Kidney (tissue), 14 donors: ENCODE measurements around the gene RAET1L. TPM values are rescaled to one million over a fixed set of nuclear protein-coding genes. Genes with fewer than 3 reads are reported as not detected.
"Not testable (repeated sequence)": the region's sequence is repeated elsewhere in the genome, so short reads cannot be mapped to it uniquely, and the experiment has no call there.

Experiments
- DNase-seq, 5 donors: peaks; one replicate each; pipeline ENCODE4 v3.0.0-alpha.2; 2013 to 2020
- FAIRE-seq: peaks from 2 replicates; lab custom pipeline; 2012; peaks lifted over from hg19 to GRCh38; lab: Jason Lieb, UNC
- H3K27ac ChIP-seq, 2 donors: one replicate each; pipeline ENCODE4 v1.7.0; 2013; ENCODE audit warnings: low read depth in 2 of 2, low read length in 2 of 2, inconsistent platforms in 1 of 2
- H3K27me3 ChIP-seq: one replicate; pipeline ENCODE4 v1.7.1; 2013; ENCODE audit warnings: low read length, inconsistent platforms; ENCODE audit not compliant: control insufficient read depth, insufficient read depth
- H3K36me3 ChIP-seq, 3 donors: one replicate each; pipeline versions ENCODE4 v1.7.0 to v1.7.1; 2013; ENCODE audit warnings: low read length in 3 of 3, control low read depth in 1 of 3, inconsistent platforms in 1 of 3; ENCODE audit not compliant: insufficient read depth in 3 of 3, control insufficient read depth in 2 of 3
- H3K4me1 ChIP-seq, 3 donors: one replicate each; pipeline versions ENCODE4 v1.7.0 to v1.7.1; 2013; ENCODE audit warnings: low read length in 3 of 3, inconsistent platforms in 1 of 3, low read depth in 1 of 3; ENCODE audit not compliant: control insufficient read depth in 2 of 3, insufficient read depth in 2 of 3
- H3K4me3 ChIP-seq, 3 donors: one replicate each; pipeline versions ENCODE4 v1.7.0 to v1.8.1; 2013; ENCODE audit warnings: low read length in 3 of 3, control low read depth in 1 of 3, inconsistent platforms in 1 of 3
- H3K9ac ChIP-seq, 3 donors: one replicate each; pipeline versions ENCODE4 v1.7.0 to v1.7.1; 2013; ENCODE audit warnings: low read length in 3 of 3, control low read depth in 1 of 3, inconsistent platforms in 1 of 3
- H3K9me3 ChIP-seq, 3 donors: one replicate each; pipeline versions ENCODE4 v1.7.0 to v1.7.1; 2013; ENCODE audit warnings: low read length in 3 of 3, control low read depth in 1 of 3, inconsistent platforms in 1 of 3; ENCODE audit not compliant: control insufficient read depth in 2 of 3, insufficient read depth in 1 of 3
- intact Hi-C: fragments of 100-400 bp; cut with DNase I; formaldehyde crosslinking; loops from one replicate; pipeline ENCODE4 v1.11.1; 2022
- polyA plus RNA-seq: library from polyadenylated mRNA; stranded (reverse); fragments of 350-450 nt; fragmentation: Illumina TruSeq; extraction: RNeasy Lipid Tissue Mini Kit (QIAGEN cat#74804); gene quantifications from one replicate; pipeline ENCODE4 v1.2.3, GENCODE V29; 2014; ENCODE audit warnings: low read depth, low replicate concordance; ENCODE audit not compliant: insufficient read depth
- total RNA-seq: library from RNA; stranded (reverse); fragmentation: NEBNext Ultra II Directional; extraction: Animal tissue kit (Norgen Biotek cat#: 25700); gene quantifications from one replicate; pipeline ENCODE4 v1.2.1, GENCODE V29; 2021
- TF ChIP-seq, protein P1 (sequence below): IDR thresholded peaks from 3 replicates; pipeline ENCODE4 v1.5.1; 2012; ENCODE audit warnings: mild to moderate bottlenecking, moderate library complexity, borderline replicate concordance; ENCODE audit not compliant: insufficient read depth; ENCODE audit errors: extremely low read depth
- donor health status: control.
- donor health status: control.
- donor health status: control.
- donor health status: control.
- donor health status: control.
- donor health status: DM: yes; HTN: yes; CAD: no.
- donor health status: Normal renal cell carcinoma (clear cell type).

The RAET1L gene
- total and polyA plus RNA-seq, 2 donors from 2014 or later = 3.3 TPM; not detected in 1

- intact Hi-C loops = no loop called here
- H3K36me3 ChIP-seq = no peaks in the 10 kb centered on the region
- H3K4me1 ChIP-seq = peaks cover 0 to 5% (median 0%) of the 10 kb centered on the region in 3 donors
- no peak overlapping the region for H3K27ac ChIP-seq
- H3K9ac ChIP-seq = no peak overlapping the region
- peaks cover 22% of the 10 kb centered on the region for H3K27me3 ChIP-seq
- no peaks in the 10 kb centered on the region for H3K9me3 ChIP-seq
- FAIRE-seq (no peak), DNase-seq (peak in 1 of 5 donors; percentile 34)
- H3K4me3 ChIP-seq = no peak overlapping the region
- TF ChIP-seq, protein P1, sequence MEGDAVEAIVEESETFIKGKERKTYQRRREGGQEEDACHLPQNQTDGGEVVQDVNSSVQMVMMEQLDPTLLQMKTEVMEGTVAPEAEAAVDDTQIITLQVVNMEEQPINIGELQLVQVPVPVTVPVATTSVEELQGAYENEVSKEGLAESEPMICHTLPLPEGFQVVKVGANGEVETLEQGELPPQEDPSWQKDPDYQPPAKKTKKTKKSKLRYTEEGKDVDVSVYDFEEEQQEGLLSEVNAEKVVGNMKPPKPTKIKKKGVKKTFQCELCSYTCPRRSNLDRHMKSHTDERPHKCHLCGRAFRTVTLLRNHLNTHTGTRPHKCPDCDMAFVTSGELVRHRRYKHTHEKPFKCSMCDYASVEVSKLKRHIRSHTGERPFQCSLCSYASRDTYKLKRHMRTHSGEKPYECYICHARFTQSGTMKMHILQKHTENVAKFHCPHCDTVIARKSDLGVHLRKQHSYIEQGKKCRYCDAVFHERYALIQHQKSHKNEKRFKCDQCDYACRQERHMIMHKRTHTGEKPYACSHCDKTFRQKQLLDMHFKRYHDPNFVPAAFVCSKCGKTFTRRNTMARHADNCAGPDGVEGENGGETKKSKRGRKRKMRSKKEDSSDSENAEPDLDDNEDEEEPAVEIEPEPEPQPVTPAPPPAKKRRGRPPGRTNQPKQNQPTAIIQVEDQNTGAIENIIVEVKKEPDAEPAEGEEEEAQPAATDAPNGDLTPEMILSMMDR = no peak
Measured at GRCh38 chr6:150024646-150025155, 631 bp downstream of the RAET1L start.

DNA sequence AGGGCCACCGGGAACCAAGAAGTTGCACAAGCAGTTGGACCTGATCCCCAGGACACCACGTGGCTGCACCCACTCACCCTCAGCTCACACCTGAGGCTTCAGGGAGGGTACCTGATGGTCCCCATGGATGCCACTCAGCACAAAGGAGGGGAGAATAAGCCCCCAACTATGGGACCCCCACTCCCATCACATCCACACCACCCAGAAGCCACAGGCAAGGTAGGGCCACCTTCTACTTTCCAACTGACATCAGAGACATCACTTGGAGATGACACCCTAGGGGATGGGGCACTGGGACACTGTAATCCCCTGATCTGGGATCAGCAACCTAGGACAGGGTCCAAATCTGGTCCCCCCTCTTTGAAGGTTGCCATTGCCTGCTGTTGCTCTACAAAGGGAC lies 1.3 kb downstream of the RAET1L start:
- H3K36me3 ChIP-seq, intact Hi-C loops, H3K27ac ChIP-seq, H3K9ac ChIP-seq, FAIRE-seq, H3K4me1 ChIP-seq, H3K4me3 ChIP-seq, H3K9me3 ChIP-seq: not testable (repeated sequence)
- H3K27me3 ChIP-seq = peaks cover 22% of the 10 kb centered on the region
- DNase-seq = peak in 1 of 5 donors; percentile 16

DNA sequence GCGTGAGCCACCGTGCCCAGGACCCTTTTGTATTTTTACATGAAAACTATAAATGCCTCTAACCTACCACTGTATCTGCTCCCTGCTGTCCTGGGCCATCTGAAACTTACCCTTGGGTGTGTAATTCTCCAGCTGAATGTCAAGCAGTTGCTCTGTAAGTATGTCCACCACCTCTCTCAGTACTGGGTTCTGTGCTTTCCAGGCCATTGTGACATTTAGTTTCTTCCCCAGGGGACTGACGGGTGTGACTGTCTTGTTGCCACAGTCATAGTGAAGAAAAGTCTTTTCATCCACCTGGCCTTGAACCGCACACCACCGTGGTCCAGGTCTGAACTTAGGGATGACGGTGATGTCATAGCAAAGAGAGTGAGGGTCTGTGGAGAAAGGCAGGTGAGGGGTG lies 3.5 kb downstream of the RAET1L start:
- H3K36me3 ChIP-seq, DNase-seq, FAIRE-seq, intact Hi-C loops, H3K27ac ChIP-seq, H3K4me3 ChIP-seq, H3K9me3 ChIP-seq, H3K4me1 ChIP-seq, H3K9ac ChIP-seq: not testable (repeated sequence)
- H3K27me3 ChIP-seq = peaks cover 17% of the 10 kb centered on the region

- TF ChIP-seq, protein P1 = no peak
- H3K27ac ChIP-seq = no peak overlapping the region
- DNase-seq (no peak), FAIRE-seq (no peak)
- H3K4me3 ChIP-seq = no peak overlapping the region
- H3K9ac ChIP-seq = no peak overlapping the region
- H3K36me3 ChIP-seq = no peaks in the 10 kb centered on the region
- no peaks in the 10 kb centered on the region for H3K9me3 ChIP-seq
- intact Hi-C loops = loop anchor here (5.0 kb wide), 1 partner anchor 87 kb away; no protein-coding TSS in a partner anchor
- no peaks in the 10 kb centered on the region for H3K4me1 ChIP-seq
- H3K27me3 ChIP-seq = peaks cover 15% of the 10 kb centered on the region
Measured at GRCh38 chr6:150018846-150019580, 6.3 kb downstream of the RAET1L start.

DNA sequence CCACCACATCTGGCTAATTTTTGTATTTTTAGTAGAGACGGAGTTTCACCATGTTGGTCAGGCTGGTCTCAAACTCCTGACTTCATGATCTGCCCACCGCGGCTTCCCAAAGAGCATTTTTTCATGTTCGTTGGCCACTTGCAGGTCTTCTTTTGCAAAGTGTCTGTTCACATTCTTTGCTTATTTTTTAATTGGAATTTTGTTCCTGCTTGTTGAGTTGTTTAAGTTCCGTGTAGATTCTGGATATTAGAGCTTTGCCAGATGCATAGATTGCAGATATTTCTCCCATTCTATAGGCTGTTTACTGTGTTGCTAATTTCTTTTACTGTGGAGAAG lies 8.2 kb downstream of the RAET1L start:
- H3K4me3 ChIP-seq, FAIRE-seq, H3K36me3 ChIP-seq, H3K9ac ChIP-seq, H3K9me3 ChIP-seq, H3K27ac ChIP-seq, H3K4me1 ChIP-seq, DNase-seq: not testable (repeated sequence)
- intact Hi-C loops = loop anchor here (5.0 kb wide), 1 partner anchor 85 kb away; no protein-coding TSS in a partner anchor
- peaks cover 26% of the 10 kb centered on the region for H3K27me3 ChIP-seq
